HEK293 (cell line): ENCODE measurements around the gene INPP5A.

ENCODE experiments used
- CTCF ChIP-seq: fragments of 450-650 bp; formaldehyde crosslinking; IDR thresholded peaks from 2 replicates; pipeline ENCODE4 v1.5.1; 2016; ENCODE audit warnings: missing biosample characterization, missing genetic modification characterization
- ZBTB8A ChIP-seq: fragments of 450-650 bp; formaldehyde crosslinking; IDR thresholded peaks from 2 replicates; pipeline ENCODE4 v1.5.1; 2016; ENCODE audit warnings: missing biosample characterization, missing genetic modification characterization
- ZNF138 ChIP-seq: fragments of 450-650 bp; formaldehyde crosslinking; IDR thresholded peaks from 2 replicates; pipeline ENCODE4 v1.5.1; 2016; ENCODE audit warnings: missing biosample characterization, missing genetic modification characterization, borderline replicate concordance
- ZNF140 ChIP-seq: fragments of 450-650 bp; formaldehyde crosslinking; IDR thresholded peaks from 2 replicates; pipeline ENCODE4 v1.5.1; 2016; ENCODE audit warnings: missing biosample characterization, missing genetic modification characterization
- ZNF248 ChIP-seq: fragments of 450-650 bp; formaldehyde crosslinking; IDR thresholded peaks from 2 replicates; pipeline ENCODE4 v1.5.1; 2017; ENCODE audit warnings: missing biosample characterization, missing genetic modification characterization
- ZNF274 ChIP-seq, 2 experiments: fragments of 200-500 bp in 1 of 2; fragments of 450-650 bp in 1 of 2; sonication (Bioruptor generic) in 1 of 2; formaldehyde crosslinking in 1 of 2; IDR thresholded peaks; 2 replicates each; pipeline versions ENCODE4 v1.5.1 to v1.6.1; 2014 to 2016; ENCODE audit warnings: borderline replicate concordance in 1 of 2, inconsistent platforms in 1 of 2, low read length in 1 of 2, missing biosample characterization in 1 of 2, missing genetic modification characterization in 1 of 2
- ZNF350 ChIP-seq: fragments of 450-650 bp; formaldehyde crosslinking; IDR thresholded peaks from 2 replicates; pipeline ENCODE4 v1.5.0; 2017; ENCODE audit warnings: missing biosample characterization, mild to moderate bottlenecking, missing genetic modification characterization

DNA sequence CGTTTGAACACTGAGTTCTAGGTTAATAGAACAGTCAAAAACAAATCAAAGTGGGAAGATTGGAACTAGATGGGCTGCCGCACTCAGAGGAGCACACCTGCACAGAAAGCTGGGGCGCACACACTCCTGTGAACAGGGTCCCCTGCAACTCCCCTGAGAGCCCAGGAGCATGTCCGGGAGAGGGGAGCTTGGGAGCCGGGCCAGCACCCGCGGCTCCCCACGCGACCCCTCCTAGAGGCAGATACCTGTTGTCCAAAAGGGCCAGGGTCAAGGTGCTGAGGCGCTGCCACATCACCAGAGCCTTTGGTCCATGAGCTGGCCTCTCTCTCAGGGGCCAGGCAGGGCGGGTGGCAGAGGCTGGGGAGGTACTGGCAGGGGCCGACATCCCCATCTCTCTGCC is 242.8 kb downstream of the INPP5A start:
- TF ChIP-seq CTCF (tag by site-specific recombination) (no peak), ZNF140 (no peak), ZNF350 (no peak), ZBTB8A (tag by site-specific recombination) (no peak), ZNF248 (tag by site-specific recombination) (no peak), ZNF274 (IDR thresholded peaks at IDR 0.05; ENCODE audit: low read length) (no peak), ZNF274 (tag by site-specific recombination; IDR thresholded peaks at IDR 0.05; ENCODE audit: borderline replicate concordance) (no peak), ZNF138 (tag by site-specific recombination) (no peak)
